Neural cell (in vitro differentiated cells): Measurements from ENCODE around the gene CABLES2.

Experiments used
- CTCF ChIP-seq: fragments of 450-650 bp; IDR thresholded peaks from 2 replicates; pipeline ENCODE4 v1.5.1; 2014; ENCODE audit warnings: antibody characterized with exemption, mild to moderate bottlenecking, moderate library complexity; ENCODE audit not compliant: poor library complexity, severe bottlenecking
- EP300 ChIP-seq: fragments of 450-650 bp; conservative IDR thresholded peaks from 2 replicates; pipeline ENCODE4 v1.6.1; 2014; ENCODE audit warnings: antibody characterized with exemption, mild to moderate bottlenecking, moderate library complexity; ENCODE audit not compliant: poor library complexity, severe bottlenecking
- EZH2 ChIP-seq: fragments of 200-600, 300-800 bp; shearing (Covaris generic), sonication (generic); IDR thresholded peaks from 2 replicates; pipeline ENCODE4 v1.6.1; 2014; ENCODE audit warnings: antibody characterized with exemption, low read length, borderline replicate concordance, mild to moderate bottlenecking; ENCODE audit not compliant: insufficient read depth, poor library complexity, severe bottlenecking
- MXI1 ChIP-seq: fragments of 450-650 bp; conservative IDR thresholded peaks from 2 replicates; pipeline ENCODE4 v1.6.1; 2014; ENCODE audit warnings: antibody characterized with exemption, mild to moderate bottlenecking; ENCODE audit not compliant: poor library complexity, severe bottlenecking
- TAF1 ChIP-seq: IDR thresholded peaks from 2 replicates; pipeline ENCODE4 v1.6.1; 2012; ENCODE audit warnings: low read depth

GRCh38 chr20:62406635-62407176, 379 bp downstream of the CABLES2 start:
- TF ChIP-seq CTCF = no peak
- no peak for TF ChIP-seq TAF1
- no peak for TF ChIP-seq EP300
- no peak for TF ChIP-seq MXI1
- no peak for TF ChIP-seq EZH2
